Pancreas (tissue), 10 donors: ENCODE results near the gene TXNDC12. TPM values are rescaled to one million over a fixed set of nuclear protein-coding genes. Genes with fewer than 3 reads are reported as not detected.

Experiments used
- ATAC-seq, 4 donors: fragments of 200-7000 bp; cut with Tn5 transposase; one replicate each; pipeline versions ENCODE4 v1.8.0 to v1.9.1; 2020; ENCODE audit warnings: mild to moderate bottlenecking in 4 of 4, moderate library complexity in 4 of 4
- DNase-seq, 6 donors: peaks; one replicate each; pipeline ENCODE4 v3.0.0-alpha.2; 2020
- FAIRE-seq: peaks from 2 replicates; lab custom pipeline; 2012; peaks lifted over from hg19 to GRCh38; lab: Jason Lieb, UNC
- H3K27ac ChIP-seq, 4 donors: fragments of 200-600 bp; sonication (generic); 1 replicate in 3 of 4; 2 replicates in 1 of 4; pipeline versions ENCODE4 v1.5.0 to v1.8.0; 2020
- H3K27me3 ChIP-seq, 4 donors: fragments of 200-600 bp; one replicate each; pipeline ENCODE4 v1.8.0; 2021
- H3K36me3 ChIP-seq, 3 donors: fragments of 200-600 bp; sonication (generic) in 1 of 3; one replicate each; pipeline versions ENCODE4 v1.5.0 to v1.8.0; 2020 to 2021
- H3K4me1 ChIP-seq, 3 donors: fragments of 200-600 bp; one replicate each; pipeline ENCODE4 v1.8.0; 2021
- H3K4me3 ChIP-seq, 4 donors: fragments of 200-600 bp; sonication (generic) in 2 of 4; one replicate each; pipeline versions ENCODE4 v1.5.0 to v1.8.0; 2020 to 2021
- H3K9me3 ChIP-seq, 4 donors: fragments of 200-600 bp; one replicate each; pipeline ENCODE4 v1.8.0; 2021
- CTCF ChIP-seq, 4 donors: fragments of 200-600 bp; sonication (generic) in 3 of 4; IDR thresholded peaks; one replicate each; pipeline versions ENCODE4 v1.5.0 to v1.8.0; 2021; ENCODE audit warnings: antibody characterized with exemption in 4 of 4
- WGBS, 2 donors: extraction: QIAGEN DNeasy Blood & Tissue Kit; methylation state at CpG; one replicate each; pipeline ENCODE4 v1.1.7; 2013; 5-methylcytosine and 5-hydroxymethylcytosine counted together
- intact Hi-C, 3 donors: fragments of 100-400 bp; cut with DNase I; formaldehyde crosslinking; loops; one replicate each; pipeline versions ENCODE4 v1.11.1 to v1.14.2; 2022
- polyA plus RNA-seq, 2 donors: library from polyadenylated mRNA; stranded (reverse); fragments of 200-250 nt; gene quantifications; one replicate each; pipeline ENCODE4 v1.2.3, GENCODE V29; 2013
- total RNA-seq, 6 donors: library from RNA; stranded (reverse); fragmentation: NEBNext Ultra II Directional in 4 of 6; extraction: Animal tissue kit (Norgen Biotek cat#: 25700) in 4 of 6; gene quantifications; one replicate each; pipeline versions ENCODE4 v1.2.1 to v1.2.4, GENCODE V29; 2021 to 2023
- donor health status: healthy with polysubstance abuse.
- donor health status: DM: no; HTN: no; CAD: no; lungs with moderate emphysema.
- donor health status: DM: no; HTN: no; CAD: no.
- donor health status: control.
- donor health status: control.
- donor health status: Bipolar disorder and iron deficiency.
- donor health status: DM: yes; HTN: yes; CAD: no.
- donor health status: DM: no; HTN: no; CAD: no.
- donor health status: DM: no; HTN: no; CAD: no.
- donor health status: DM: yes; HTN: yes; CAD: no.

The TXNDC12 gene
- total and polyA plus RNA-seq, 8 donors: 9.9 to 39.4 (median 34.3) TPM

GRCh38 chr1:52056937-52057231 is 1.9 kb upstream of the TXNDC12 start:
- FAIRE-seq (no peak), DNase-seq (no peak), ATAC-seq (no peak)
- intact Hi-C loops: no loop called here
- no peak for TF ChIP-seq CTCF (IDR thresholded peaks at IDR 0.05)
- H3K27me3 ChIP-seq: no peaks in the 10 kb centered on the region
- WGBS, 2 donors: 0 to 1% methylated on average over 4 of the region's 4 CpGs
- H3K4me1 ChIP-seq: peaks cover 14 to 40% (median 28%) of the 10 kb centered on the region in 3 donors
- H3K4me3 ChIP-seq: peak overlapping the region; percentile 79 to 96 (median 94)
- H3K36me3 ChIP-seq: no peaks in the 10 kb centered on the region
- H3K27ac ChIP-seq: peak overlapping the region in 2 of 4 donors; percentile 94
- no peaks in the 10 kb centered on the region for H3K9me3 ChIP-seq

DNA sequence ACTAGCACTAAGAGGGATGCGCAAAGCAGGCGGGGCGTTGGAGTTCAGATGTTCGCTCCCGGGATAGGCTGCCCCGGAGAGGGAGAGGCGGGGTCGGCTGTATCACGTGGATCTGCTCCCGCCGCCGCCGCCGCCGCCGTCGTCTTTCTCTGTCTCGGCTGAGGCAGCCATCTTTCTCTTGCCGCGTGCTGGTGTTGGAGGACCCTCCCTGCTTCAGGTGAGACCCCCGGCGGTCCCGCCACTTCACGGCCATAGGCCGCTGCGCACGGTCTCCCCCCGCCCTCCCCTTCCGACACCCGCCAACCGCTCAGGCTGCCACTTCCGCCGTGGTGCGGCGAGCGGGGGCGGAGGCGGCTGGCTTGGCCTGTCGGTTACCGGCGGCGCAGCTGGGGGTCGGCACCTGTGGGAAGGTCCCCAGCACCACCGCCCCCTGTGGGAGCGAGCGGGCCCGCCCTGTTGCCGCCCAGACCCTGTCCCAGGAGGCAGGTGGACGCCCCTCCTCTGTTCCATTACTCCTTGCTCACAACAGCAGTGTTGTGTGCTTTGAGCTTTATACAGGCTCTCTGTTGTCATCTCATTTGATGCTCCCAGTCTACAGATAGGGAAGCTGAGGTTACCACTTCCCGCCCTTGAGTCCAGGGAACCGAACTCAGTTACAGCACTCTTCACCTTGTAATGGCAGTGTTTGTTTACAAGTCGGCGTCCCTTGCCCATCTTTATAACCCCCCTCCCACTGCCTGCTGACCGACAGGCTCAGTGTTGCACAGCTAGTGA is 1.4 kb upstream of the TXNDC12 start, which contains the start of gene BTF3L4:
TSS of gene BTF3L4 (plus strand) at position 133 of the 774 bp plus-strand sequence. CDS start 3,553 bp downstream, outside the sequence.
- H3K4me3 ChIP-seq: peak within 1 kb of the TSS; percentile 79 to 96 (median 94)

DNA sequence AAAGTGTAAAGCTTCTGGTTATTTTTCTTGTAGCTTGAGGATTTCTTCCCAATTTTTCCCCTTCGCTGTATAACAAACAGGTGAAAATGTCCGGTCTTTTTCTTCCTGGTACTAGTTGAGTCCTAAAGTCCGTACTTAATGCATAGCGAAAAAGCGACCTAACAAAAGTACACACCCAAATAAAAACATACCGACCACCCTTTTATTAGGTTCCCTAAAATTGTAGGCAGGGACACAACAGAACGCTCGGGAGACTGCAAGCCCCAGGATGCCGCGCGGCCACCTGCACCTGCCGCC is 823 bp upstream of the TXNDC12 start:
- TF ChIP-seq CTCF (IDR thresholded peaks at IDR 0.05): no peak
- intact Hi-C loops: no loop called here
- FAIRE-seq (no peak), DNase-seq (no peak), ATAC-seq (no peak)
- H3K27ac ChIP-seq: peak overlapping the region; percentile 82 to 94 (median 92)
- no peaks in the 10 kb centered on the region for H3K36me3 ChIP-seq
- 0% methylated on average over 12 of the region's 12 CpGs for WGBS, 2 donors
- H3K4me1 ChIP-seq: peaks cover 14 to 40% (median 28%) of the 10 kb centered on the region in 3 donors
- peak overlapping the region; percentile 79 to 96 (median 94) for H3K4me3 ChIP-seq
- H3K27me3 ChIP-seq: no peaks in the 10 kb centered on the region
- H3K9me3 ChIP-seq: no peaks in the 10 kb centered on the region

More for the DNA sequence above, 1.4 kb upstream of the TXNDC12 start, which contains the start of gene BTF3L4:
- no peaks in the 10 kb centered on the region for H3K27me3 ChIP-seq
- intact Hi-C loops: no loop called here
- WGBS, 2 donors: 0% methylated on average over 46 to 54 of the region's 54 CpGs
- no peaks in the 10 kb centered on the region for H3K36me3 ChIP-seq
- no peak for FAIRE-seq
- peak; percentile 91 to 97 (median 94) for DNase-seq
- H3K27ac ChIP-seq: peak within 1 kb of the TSS; percentile 82 to 94 (median 92)
- peak; percentile 92 to 97 (median 93) for ATAC-seq
- TF ChIP-seq CTCF (IDR thresholded peaks at IDR 0.05): no peak
- no peaks in the 10 kb centered on the region for H3K9me3 ChIP-seq
- peaks cover 14 to 40% (median 28%) of the 10 kb centered on the region in 3 donors for H3K4me1 ChIP-seq

DNA sequence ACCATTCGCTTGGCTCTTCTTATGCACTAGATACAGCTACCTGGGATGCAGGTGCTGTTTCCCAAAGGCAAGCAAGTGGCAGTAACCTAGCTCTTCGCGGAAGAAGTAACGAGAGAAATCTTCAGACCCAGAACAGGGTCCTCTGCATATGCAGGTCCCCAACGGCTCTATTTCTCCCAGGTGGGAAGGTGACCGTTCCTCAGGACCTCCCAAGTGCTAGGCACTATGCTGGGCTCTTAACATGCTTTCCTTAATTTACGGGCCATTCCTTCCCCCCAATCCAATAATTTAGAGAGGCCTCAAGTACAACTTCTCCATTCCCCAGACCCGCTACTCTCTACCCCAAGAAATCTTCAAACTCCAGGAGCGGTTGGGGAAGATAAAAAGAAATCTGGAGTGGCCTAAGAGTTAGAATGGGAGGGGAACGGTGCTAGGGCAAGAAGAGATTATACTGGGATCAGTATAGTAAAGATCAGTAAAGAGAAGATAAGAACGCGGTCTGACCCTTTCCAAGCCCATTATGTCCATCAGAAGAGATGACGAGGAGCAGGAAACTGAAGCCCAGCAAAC is 410 bp downstream of the TXNDC12 start:
- Histone ChIP-seq H3K27me3 (no peaks in the 10 kb centered on the region), H3K4me1 (peaks cover 14 to 37% (median 28%) of the 10 kb centered on the region in 3 donors), H3K36me3 (no peaks in the 10 kb centered on the region), H3K9me3 (no peaks in the 10 kb centered on the region), H3K27ac (peak overlapping the region; percentile 82 to 94 (median 92)), H3K4me3 (peak overlapping the region; percentile 79 to 96 (median 94))
- intact Hi-C loops: no loop called here
- FAIRE-seq: no peak
- no peak for TF ChIP-seq CTCF (IDR thresholded peaks at IDR 0.05)
- 1 to 2% methylated on average over 13 of the region's 13 CpGs for WGBS, 2 donors
- peak in 1 of 6 donors; percentile 19 for DNase-seq
- no peak for ATAC-seq
